Smooth muscle cell (in vitro differentiated cells): ENCODE measurements around the gene THAP12. TPM values are rescaled to one million over a fixed set of nuclear protein-coding genes. Genes with fewer than 3 reads are reported as not detected.
"Not testable (repeated sequence)": the region's sequence is repeated elsewhere in the genome, so short reads cannot be mapped to it uniquely, and the experiment has no call there.

ENCODE experiments used
- DNase-seq: peaks from one replicate; lab custom pipeline; 2025; ENCODE audit not compliant: unreplicated experiment; lab: John Stamatoyannopoulos, UW
- H2AFZ ChIP-seq: fragments of 200-600 bp; sonication (generic); 2 replicates; pipeline ENCODE4 v1.6.0; 2016; ENCODE audit warnings: antibody characterized with exemption, low read depth, mild to moderate bottlenecking
- H3F3A ChIP-seq: fragments of 200-600 bp; sonication (generic); 2 replicates; pipeline ENCODE4 v1.6.0; 2017; ENCODE audit warnings: antibody characterized with exemption, low read depth
- H3K27ac ChIP-seq: fragments of 200-600 bp; sonication (generic); 2 replicates; pipeline ENCODE4 v1.5.1; 2016; ENCODE audit warnings: low read depth, mild to moderate bottlenecking
- H3K27me3 ChIP-seq: fragments of 200-600 bp; sonication (generic); 2 replicates; pipeline ENCODE4 v1.6.1; 2016; ENCODE audit warnings: low read depth, mild to moderate bottlenecking
- H3K36me3 ChIP-seq: fragments of 200-600 bp; sonication (generic); 2 replicates; pipeline ENCODE4 v1.5.1; 2016; ENCODE audit warnings: low read depth
- H3K4me1 ChIP-seq: fragments of 200-600 bp; sonication (generic); 2 replicates; pipeline ENCODE4 v1.5.1; 2016; ENCODE audit warnings: low read depth
- H3K4me2 ChIP-seq: fragments of 200-600 bp; sonication (generic); 2 replicates; pipeline ENCODE4 v1.6.0; 2016; ENCODE audit warnings: mild to moderate bottlenecking
- H3K4me3 ChIP-seq: fragments of 200-600 bp; sonication (generic); 2 replicates; pipeline ENCODE4 v1.5.1; 2016; ENCODE audit warnings: mild to moderate bottlenecking
- H3K79me2 ChIP-seq: fragments of 200-600 bp; sonication (generic); 2 replicates; pipeline ENCODE4 v1.6.0; 2016; ENCODE audit warnings: low read depth, mild to moderate bottlenecking
- H3K9ac ChIP-seq: fragments of 200-600 bp; sonication (generic); 2 replicates; pipeline ENCODE4 v1.6.0; 2016; ENCODE audit warnings: low read depth
- H3K9me3 ChIP-seq: fragments of 200-600 bp; sonication (generic); replicated peaks from 2 replicates; pipeline ENCODE4 v1.5.1; 2016; ENCODE audit warnings: low read depth
- H4K20me1 ChIP-seq: fragments of 200-600 bp; sonication (generic); 2 replicates; pipeline ENCODE4 v1.6.0; 2016; ENCODE audit warnings: low read depth
- WGBS: methylation state at CpG from one replicate; pipeline ENCODE4 v1.1.7; 2016; ENCODE audit warnings: low lambda C conversion rate; 5-methylcytosine and 5-hydroxymethylcytosine counted together
- polyA plus RNA-seq: library from polyadenylated mRNA; unstranded; fragments of >200 nt; fragmentation: Nextera tagmentation; extraction: Ambion mirVana; gene quantifications from 2 replicates; pipeline ENCODE4 v1.2.1, GENCODE V29; 2016
- total RNA-seq: library from RNA; depleted of rRNA; stranded (reverse); fragments of >200 nt; gene quantifications from 2 replicates; pipeline ENCODE4 v1.2.3, GENCODE V29; 2014
- TF ChIP-seq, protein P1 (sequence below): fragments of 200-600 bp; sonication (generic); IDR thresholded peaks from 2 replicates; pipeline ENCODE4 v1.5.1; 2017; ENCODE audit warnings: borderline replicate concordance, mild to moderate bottlenecking, antibody characterized with exemption; ENCODE audit not compliant: insufficient read depth, poor library complexity, severe bottlenecking

Gene THAP12
- total and polyA plus RNA-seq, 2 experiments from 2014 or later: 17.2 to 55.0 TPM

DNA sequence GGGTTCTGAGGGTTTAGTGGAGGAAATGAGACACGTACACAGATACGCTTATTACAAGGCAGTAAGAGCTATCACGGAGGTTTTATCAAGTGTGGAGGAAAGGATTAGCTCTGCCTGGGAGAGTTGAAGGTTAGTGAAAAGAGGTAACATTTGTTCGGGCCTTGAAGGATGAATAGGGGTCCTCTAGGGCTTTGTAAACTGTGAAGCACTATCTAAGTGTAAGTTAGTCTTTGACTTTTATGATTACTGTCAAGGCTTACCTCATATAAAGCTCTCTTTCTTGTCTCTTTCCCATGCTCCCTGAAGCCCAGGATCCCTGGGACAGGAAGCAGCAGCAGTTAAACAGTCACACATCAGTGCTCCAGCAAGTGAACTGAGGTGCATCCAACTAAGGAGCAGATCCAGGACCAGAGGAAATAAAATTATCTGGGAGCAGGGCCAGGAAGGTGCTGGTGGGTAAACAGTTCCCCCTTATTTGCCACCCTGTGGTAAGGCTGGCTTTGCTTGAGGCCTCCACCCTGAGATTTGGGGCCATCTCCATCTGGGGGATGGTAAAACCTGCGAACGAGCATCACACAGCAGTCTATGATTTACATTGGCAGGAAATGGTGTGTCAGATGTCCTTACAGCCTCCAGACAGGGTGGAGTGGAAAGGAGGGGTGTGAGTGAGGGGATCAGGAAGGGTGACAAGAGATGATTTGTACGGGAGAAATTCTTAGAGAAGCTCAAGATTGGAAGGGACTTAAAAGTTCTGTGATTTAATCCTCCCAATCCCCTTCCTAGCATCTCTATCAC lies 27.4 kb upstream of the THAP12 start:
- Histone ChIP-seq H3K9ac (no peak overlapping the region), H3K27ac (no peak overlapping the region), H2AFZ (no peak overlapping the region), H3K4me2 (no peak overlapping the region), H3K4me3 (no peak overlapping the region), H3K27me3 (no peaks in the 10 kb centered on the region), H3K9me3 (no peaks in the 10 kb centered on the region), H3K79me2 (no peaks in the 10 kb centered on the region), H3F3A (no peaks in the 10 kb centered on the region), H3K4me1 (peaks cover 7% of the 10 kb centered on the region), H3K36me3 (no peaks in the 10 kb centered on the region), H4K20me1 (no peaks in the 10 kb centered on the region)
- WGBS: 26% methylated on average over 7 of the region's 7 CpGs
- DNase-seq: no peak
- TF ChIP-seq, protein P1, sequence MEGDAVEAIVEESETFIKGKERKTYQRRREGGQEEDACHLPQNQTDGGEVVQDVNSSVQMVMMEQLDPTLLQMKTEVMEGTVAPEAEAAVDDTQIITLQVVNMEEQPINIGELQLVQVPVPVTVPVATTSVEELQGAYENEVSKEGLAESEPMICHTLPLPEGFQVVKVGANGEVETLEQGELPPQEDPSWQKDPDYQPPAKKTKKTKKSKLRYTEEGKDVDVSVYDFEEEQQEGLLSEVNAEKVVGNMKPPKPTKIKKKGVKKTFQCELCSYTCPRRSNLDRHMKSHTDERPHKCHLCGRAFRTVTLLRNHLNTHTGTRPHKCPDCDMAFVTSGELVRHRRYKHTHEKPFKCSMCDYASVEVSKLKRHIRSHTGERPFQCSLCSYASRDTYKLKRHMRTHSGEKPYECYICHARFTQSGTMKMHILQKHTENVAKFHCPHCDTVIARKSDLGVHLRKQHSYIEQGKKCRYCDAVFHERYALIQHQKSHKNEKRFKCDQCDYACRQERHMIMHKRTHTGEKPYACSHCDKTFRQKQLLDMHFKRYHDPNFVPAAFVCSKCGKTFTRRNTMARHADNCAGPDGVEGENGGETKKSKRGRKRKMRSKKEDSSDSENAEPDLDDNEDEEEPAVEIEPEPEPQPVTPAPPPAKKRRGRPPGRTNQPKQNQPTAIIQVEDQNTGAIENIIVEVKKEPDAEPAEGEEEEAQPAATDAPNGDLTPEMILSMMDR: no peak

DNA sequence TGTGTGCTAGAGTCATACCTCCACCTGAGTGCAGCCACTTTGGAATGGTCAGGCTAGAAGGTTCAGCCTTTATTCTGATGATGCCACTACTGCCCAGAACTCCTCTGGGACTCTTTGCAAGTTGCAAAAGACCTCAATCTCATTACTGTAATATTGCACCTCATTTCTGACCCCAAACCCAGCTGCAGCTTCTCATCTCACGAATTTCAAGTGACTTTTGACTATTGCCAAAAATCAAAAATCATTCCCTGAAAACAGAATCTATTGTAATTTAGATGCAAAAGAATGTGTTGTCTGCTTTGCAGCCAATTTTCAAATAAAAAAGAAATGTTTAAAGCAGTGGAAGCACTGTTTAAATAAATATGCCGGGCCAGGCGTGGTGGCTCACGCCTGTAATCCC lies 25.4 kb upstream of the THAP12 start:
- Histone ChIP-seq H3K27ac (no peak overlapping the region), H4K20me1 (no peaks in the 10 kb centered on the region), H3K4me2 (no peak overlapping the region), H3F3A (no peaks in the 10 kb centered on the region), H3K79me2 (no peaks in the 10 kb centered on the region), H3K4me3 (no peak overlapping the region), H3K9ac (no peak overlapping the region), H3K9me3 (no peaks in the 10 kb centered on the region), H3K36me3 (no peaks in the 10 kb centered on the region), H3K27me3 (no peaks in the 10 kb centered on the region), H3K4me1 (peaks cover 7% of the 10 kb centered on the region), H2AFZ (no peak overlapping the region)
- 99% methylated on average over 4 of the region's 4 CpGs for WGBS
- TF ChIP-seq, protein P1: no peak
- DNase-seq: no peak

GRCh38 chr11:76401484-76401883 lies 20.6 kb upstream of the THAP12 start:
- not testable (repeated sequence) for H3K27me3 ChIP-seq, DNase-seq, H2AFZ ChIP-seq, H3K9ac ChIP-seq, H3K4me1 ChIP-seq, H3K36me3 ChIP-seq, H3K9me3 ChIP-seq, H4K20me1 ChIP-seq, H3K4me3 ChIP-seq, H3K79me2 ChIP-seq, H3K27ac ChIP-seq, H3K4me2 ChIP-seq, H3F3A ChIP-seq
- 91% methylated on average over 8 of the region's 8 CpGs for WGBS

DNA sequence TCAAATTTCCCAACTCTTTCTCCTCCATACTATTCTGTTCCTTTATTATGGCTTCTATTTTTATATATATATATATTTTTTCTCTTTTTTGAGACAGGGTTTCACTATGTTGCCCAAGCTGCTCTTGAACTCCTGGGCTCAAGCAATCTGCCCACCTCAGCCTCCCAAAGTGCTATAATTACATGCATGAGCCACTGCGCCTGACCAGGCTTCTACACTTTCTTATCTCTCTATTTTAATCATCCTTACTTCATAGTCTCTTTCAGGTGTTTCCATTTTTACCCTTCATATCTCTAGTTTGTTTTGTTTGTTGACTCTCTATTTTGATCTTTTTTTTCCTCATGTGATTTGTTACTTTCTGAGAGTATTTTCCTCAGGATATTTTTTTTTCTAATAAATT lies 20.0 kb upstream of the THAP12 start:
- no peak overlapping the region for H3K4me3 ChIP-seq
- no peaks in the 10 kb centered on the region for H3K9me3 ChIP-seq
- H3K27me3 ChIP-seq: no peaks in the 10 kb centered on the region
- no peak overlapping the region for H2AFZ ChIP-seq
- DNase-seq: no peak
- 100% methylated on average over 1 of the region's 1 CpG for WGBS
- H3K4me1 ChIP-seq: no peaks in the 10 kb centered on the region
- H3K79me2 ChIP-seq: no peaks in the 10 kb centered on the region
- no peak overlapping the region for H3K9ac ChIP-seq
- H3F3A ChIP-seq: no peaks in the 10 kb centered on the region
- no peak overlapping the region for H3K27ac ChIP-seq
- H3K4me2 ChIP-seq: no peak overlapping the region
- no peaks in the 10 kb centered on the region for H3K36me3 ChIP-seq
- TF ChIP-seq, protein P1: no peak
- H4K20me1 ChIP-seq: no peaks in the 10 kb centered on the region
